Head of caudate nucleus (tissue), 42 donors: ENCODE data around the gene ADGRV1.
"Not testable (repeated sequence)": the region's sequence is repeated elsewhere in the genome, so short reads cannot be mapped to it uniquely, and the experiment has no call there.

Experiments used
- DNase-seq, 42 donors: peaks; one replicate each; pipeline versions ENCODE4 v3.0.0 to v3.0.0-alpha.2; 2020 to 2021; ENCODE audit warnings: mixed read lengths in 7 of 42
- intact Hi-C: fragments of 100-400 bp; cut with DNase I; formaldehyde crosslinking; loops from one replicate; pipeline ENCODE4 v1.15.0; 2022

Gene ADGRV1

DNA sequence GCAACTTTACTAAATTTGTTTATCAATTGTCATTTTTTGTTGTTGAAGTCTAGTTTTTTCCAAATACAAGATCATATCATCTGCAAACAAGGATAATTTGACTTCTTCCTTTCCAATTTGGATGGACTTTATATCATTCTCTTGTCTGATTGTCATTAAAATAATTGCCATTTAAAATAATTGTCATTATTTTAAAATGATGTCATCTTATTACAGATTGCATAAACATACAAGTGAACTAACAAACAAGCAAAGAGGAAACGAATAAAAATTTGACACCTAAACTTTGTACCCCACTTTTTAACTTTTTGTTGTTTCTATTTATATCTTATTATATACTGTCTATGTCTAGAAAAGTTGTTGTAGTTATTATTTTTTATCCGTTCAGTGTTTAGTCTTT lies 275.2 kb downstream of the ADGRV1 start:
- no peak for DNase-seq
- intact Hi-C loops, result no loop called here

DNA sequence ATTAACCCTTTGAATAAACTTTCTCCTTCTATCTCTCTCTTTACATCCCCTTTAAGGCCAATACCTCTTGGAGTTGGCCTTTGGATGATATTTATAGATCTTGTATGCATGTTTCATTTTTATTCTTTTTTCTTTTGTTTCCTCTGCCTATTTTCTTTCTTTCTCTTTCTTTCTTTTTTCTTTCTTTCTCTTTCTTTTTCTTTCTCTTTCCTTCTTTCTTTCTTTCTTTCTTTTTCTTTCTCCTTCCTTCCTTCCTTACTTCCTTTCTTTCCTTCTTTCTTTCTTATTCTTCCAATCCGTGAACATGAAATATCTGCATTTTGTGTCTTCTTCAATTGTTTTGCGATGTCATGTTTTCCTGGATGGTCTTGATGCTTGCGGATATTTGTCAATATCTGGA lies 276.1 kb downstream of the ADGRV1 start:
- no peak for DNase-seq
- intact Hi-C loops, result no loop called here

DNA sequence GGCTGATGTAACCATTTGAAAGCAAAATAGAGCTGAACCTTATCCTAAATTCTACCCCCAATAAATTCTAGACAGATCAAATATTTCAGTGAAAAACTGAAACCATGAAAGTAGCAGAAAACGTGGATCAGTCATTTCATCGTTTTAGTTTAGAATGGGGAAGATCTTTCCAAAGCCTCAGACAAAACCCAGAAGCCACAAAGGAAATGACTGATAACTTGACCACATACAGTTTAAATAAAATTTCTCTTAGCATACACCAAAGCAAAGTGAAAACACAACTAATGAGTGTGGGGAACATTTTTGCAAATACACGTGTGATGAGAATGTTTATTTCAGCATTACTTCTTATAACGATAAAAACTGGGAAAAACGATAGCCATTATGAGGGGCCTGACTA lies 284.8 kb downstream of the ADGRV1 start:
- intact Hi-C loops, result no loop called here
- DNase-seq, result no peak

DNA sequence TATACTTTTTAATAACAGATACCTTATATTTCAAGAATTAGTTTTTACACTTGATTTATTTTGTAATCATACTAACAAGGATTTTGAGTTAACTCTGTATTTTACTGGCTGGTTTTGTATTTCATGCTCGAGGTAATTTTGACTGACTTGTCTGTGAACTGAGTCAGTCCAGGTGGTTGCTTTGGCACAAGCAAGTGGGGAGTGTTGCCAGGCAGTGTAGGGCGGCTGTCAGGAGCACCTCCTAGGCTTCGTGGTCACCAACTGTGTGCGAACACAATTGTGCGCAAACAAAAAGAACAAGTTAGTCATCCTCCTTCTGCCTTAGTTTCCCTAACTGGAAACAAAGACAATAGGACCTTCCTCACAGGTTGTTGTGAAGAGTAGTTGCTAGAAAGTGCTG lies 286.3 kb downstream of the ADGRV1 start:
- intact Hi-C loops, result no loop called here
- no peak for DNase-seq

DNA sequence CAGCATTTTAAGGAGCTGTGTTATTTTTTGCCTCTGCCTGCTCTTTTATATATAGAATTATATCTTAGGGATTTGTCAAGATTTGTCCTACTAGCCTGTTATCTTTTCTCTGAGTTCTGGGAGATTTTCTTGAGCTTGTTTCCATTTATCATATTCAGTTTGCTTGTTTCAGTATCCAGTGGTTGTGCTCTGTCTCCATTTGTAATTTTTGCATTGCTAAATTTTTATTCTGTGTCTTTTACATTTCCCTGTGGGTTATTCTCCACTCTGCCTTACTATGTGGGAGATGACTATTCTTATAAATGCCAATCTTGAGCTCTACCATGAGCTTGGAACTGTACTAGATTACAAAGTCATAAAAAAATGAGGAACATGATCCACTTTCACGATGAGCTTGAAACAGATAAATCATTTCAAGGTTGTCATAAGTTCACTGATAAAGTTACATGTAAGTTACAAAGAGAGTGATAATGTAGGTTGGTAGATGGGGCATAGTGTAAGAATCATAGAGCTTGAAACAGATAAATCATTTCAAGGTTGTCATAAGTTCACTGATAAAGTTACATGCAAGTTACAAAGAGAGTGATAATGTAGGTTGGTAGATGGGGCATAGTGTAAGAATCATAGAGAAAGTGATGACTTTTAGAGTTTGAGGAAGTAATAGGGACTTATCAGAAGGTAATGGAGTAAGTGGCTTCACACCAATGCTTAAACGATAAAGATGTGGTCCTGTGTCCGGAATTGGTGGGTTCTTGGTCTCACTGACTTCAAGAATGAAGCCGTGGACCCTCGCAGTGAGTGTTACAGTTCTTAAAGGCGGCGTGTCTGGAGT lies 287.3 kb downstream of the ADGRV1 start:
- intact Hi-C loops, result no loop called here
- DNase-seq, result no peak

DNA sequence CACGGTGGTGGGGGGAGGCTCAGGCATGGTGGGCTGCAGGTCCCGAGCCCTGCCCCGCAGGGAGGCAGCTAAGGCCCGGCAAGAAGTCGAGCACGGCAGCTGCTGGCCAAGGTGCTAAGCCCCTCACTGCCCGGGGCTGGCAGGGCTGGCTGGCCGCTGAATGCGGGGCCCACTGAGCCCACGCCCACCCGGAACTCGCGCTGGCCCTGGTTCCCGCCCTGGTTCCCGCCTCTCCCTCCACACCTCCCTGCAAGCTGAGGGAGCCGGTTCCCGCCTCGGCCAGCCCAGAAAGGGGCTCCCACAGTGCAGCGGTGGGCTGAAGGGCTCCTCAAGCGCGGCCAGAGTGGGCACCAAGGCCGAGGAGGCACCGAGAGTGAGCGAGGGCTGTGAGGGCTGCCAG lies 289.0 kb downstream of the ADGRV1 start:
- DNase-seq, result peak in 1 of 42 donors; percentile 2
- intact Hi-C loops, result not testable (repeated sequence)

DNA sequence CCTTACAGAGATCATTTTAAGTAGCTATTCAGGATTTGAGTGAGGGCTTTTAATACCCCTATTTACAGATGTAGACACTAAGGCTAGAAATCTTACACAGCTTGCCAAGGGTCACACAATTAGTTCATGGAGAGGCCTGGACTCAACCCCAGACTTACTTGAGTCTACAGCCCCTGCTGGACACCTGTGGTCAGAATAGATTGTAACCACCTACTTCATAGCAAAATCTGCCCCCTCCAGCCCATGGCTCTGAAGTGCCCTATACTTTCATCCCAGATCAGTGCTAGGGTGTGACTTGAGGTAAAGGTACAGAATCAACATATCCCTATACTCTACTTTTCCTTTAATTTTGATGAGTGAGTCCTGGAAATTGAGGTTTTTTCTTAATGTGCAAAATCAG lies 291.3 kb downstream of the ADGRV1 start:
- intact Hi-C loops, result no loop called here

DNA sequence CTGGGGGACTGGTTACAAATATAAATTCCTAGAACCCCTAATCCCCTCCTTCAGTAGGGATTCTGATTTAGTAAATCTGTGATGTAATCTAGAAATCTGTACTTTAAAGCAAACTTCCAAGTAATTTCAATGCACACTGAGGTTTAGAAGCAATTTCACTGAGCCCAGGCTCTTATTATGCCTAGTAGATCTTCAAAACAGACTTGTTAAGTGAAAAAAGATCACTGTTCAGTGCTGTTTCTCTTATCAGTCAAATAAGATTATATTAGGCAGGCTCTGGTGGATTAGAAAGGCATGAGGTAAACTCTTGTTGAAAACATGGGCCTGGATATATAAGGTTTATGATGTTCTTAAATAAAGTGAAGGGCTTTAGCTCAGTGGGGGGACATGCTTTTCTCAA lies 293.9 kb downstream of the ADGRV1 start:
- intact Hi-C loops, result no loop called here
- no peak for DNase-seq

More for the DNA sequence above, 291.3 kb downstream of the ADGRV1 start:
- no peak for DNase-seq

DNA sequence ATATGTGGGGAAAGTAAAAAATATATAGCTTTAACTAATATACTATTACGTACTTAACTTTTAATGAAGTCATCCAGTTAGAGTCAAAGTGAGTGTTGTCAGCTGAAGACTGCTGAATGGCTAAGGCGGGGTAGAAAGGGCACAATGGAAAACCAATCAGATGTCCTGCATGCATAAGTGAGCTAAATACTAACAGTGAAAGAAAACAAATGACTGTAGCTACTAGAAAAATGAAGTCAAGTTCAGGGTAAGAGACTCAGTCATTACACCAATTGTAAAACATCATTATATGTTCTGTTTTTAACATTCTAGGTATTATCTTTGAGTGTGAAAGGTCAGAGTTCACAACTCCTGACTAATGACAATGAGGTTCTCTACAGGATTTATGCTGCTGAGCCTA lies 295.2 kb downstream of the ADGRV1 start:
- DNase-seq, result no peak
- intact Hi-C loops, result no loop called here

DNA sequence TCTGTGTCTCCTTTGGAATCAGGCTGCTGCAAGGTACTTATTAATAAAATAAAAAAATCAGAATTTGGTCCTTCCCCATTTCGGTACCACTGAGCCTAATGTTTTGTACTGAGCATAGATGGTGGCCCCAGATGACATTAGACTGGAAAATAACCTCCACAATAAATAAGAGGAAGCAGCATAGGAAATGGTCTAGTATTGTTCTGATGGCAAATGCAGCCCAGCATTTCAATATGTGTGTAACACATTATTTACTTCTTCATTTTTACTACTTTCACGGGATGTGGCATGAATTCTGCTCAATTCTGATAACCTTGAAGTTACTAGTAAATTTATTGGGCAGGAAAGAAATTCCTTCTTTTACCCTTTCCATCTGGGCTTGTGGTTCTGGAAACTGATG lies 295.6 kb downstream of the ADGRV1 start:
- DNase-seq, result no peak
- intact Hi-C loops, result no loop called here

DNA sequence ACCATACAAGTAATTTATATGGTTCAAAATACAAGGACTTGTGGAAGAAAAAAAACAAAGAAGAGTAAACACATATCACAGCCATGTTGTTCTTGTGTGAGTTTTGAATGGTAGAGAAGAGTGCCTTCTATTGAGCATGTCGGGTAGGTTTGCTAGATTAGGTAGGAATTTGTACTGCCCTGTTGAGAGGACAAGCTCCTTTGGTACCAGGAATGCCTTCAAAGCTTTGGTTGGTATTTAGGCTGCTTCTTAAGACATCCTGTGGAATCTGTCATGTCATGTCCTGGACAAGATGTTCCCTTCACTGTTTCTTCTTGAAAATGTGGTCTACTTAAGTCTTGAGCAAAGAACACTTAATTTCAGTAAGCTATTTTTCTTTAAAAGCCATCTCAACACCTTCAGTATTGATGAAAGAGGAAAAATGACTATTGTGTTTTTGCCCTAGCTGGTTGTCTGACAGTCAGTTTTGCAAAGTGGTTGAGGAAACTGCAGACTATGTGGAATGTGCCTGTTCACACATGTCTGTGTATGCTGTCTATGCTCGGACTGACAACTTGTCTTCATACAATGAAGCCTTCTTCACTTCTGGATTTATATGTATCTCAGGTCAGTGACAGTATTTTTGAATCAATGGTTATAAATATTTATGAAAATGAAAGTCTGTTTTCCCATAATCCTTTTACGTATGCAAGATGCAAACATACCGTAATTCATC lies 296.9 kb downstream of the ADGRV1 start:
- intact Hi-C loops, result no loop called here
- no peak for DNase-seq

DNA sequence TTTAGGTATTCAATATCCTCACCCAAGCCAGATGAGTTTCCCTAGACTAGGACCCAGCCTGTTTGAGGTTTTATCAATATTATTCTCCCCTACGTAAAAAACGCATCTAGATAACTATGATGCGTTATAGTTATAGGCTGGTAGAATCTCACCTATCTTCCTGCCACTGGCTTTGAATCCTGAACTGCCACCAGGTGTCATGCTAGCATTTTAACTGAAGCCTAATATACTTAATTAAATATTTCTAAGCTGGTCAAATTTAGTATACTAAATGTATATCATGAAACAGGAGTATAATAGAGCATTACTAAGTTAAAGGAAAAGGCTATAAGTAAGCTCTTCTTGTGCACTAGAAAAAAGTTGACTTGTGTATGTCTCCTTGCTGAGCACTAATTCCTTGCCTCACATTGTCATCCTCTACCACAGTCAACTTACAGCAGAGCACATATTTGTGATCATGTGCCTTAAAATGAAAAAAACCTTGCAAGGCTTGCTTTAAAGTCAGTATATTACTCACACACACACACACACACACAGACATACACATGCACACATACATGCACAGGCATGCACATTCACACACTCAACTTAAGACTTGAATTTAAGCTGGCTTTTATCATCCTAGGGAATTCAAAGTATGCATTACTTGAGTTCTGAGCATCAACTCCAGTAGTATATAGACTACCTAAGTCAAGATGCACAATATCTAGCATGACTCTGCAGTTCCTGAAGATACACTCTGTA lies 303.4 kb downstream of the ADGRV1 start:
- intact Hi-C loops, result no loop called here
- DNase-seq, result no peak

DNA sequence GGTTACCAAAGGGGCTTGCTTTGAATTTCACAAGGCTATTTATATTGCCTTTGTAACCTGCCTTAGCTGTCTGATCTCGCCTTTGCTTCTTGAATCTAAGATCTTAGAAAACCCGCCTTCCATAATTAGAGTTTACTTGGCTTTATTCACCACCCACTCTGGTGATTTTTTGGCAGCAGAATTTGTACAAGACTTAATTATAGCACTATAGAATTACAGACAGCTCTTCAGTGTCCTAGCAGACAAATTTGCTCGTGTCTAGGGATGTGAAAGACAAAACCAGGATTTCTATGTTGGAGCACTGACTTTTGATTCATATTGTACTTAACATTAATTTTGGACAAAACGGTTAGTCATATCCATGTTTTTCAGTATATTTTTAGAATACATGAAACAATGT lies 306.6 kb downstream of the ADGRV1 start:
- no peak for DNase-seq
- intact Hi-C loops, result loop anchor here (5.0 kb wide), 1 partner anchor 552 kb away; no protein-coding TSS in a partner anchor

DNA sequence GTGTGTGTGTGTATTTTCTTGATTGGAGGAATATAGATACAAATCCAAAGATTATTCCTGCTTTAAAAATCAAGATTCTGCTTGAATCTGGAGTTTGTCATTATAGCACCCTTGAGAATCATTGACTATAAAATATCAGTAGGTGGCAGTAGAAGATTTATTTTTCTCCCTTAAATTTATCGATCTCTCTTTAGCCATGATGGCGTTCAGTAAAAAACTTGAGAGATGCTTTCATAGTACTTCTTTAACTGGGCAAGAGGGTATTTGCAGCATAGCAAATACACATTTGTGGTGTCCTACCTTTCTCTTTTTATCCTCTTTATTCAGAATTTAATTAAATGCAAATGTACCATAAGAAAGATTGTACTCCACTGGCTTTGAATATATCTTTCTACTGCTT lies 307.7 kb downstream of the ADGRV1 start:
- DNase-seq, result no peak
- intact Hi-C loops, result loop anchor here (5.0 kb wide), 1 partner anchor 551 kb away; no protein-coding TSS in a partner anchor

DNA sequence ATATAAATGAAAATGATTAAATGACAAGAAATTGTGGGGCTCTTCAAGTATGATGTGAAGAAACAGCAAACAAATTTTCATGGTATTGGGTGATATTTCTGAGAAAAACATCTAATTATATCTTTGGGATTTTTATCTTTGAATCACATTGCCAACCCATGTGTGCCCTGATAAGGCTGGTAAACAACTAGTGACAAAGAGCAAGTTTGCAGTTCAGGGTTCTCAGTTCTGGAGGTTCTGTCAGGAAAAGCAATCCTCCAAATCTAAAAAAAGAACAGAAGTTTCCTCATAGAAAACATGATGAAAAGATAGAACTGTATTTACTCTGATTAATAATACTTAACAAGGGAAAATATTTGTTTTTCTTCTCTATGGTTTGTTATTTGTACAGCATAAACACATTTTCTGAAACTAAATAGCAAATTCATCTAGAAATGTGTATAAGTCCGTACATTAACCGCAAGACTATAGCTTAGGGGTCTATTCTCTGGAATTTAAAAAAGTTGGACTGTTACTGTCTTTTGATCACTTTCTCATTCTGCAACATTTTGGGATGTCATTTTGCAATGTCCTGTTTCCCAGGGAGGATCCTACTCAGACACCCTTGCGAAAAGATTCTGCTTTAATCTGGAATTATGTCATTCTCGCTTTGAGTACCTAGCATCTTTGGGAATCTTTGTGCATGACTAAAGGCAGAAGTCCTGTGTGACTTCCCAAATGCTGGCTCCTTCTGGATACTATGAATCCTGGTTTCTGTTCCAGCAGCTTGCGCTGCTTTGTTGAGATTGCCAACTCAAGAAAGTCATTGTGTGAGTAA lies 308.5 kb downstream of the ADGRV1 start:
- intact Hi-C loops, result loop anchor here (5.0 kb wide), 1 partner anchor 550 kb away; no protein-coding TSS in a partner anchor
- DNase-seq, result no peak

DNA sequence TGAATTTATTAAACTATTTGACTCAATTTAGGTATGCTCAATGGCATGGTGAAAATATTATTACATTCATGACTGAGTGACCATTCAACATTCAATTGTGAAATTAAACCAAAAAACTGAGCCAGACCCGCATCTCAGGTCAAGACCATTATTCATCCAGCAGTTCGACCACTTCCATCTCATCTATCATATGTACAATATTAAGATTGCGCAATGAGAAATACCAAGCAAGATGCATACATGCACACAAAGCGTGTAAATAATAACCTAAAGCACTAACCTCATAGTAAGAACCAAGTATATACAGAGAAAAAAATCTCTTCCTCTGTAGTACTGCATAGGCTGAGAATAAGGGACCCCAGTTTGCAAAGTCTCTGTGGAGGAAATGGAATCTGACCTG lies 310.2 kb downstream of the ADGRV1 start:
- no peak for DNase-seq
- intact Hi-C loops, result loop anchor here (5.0 kb wide), 1 partner anchor 549 kb away; no protein-coding TSS in a partner anchor

DNA sequence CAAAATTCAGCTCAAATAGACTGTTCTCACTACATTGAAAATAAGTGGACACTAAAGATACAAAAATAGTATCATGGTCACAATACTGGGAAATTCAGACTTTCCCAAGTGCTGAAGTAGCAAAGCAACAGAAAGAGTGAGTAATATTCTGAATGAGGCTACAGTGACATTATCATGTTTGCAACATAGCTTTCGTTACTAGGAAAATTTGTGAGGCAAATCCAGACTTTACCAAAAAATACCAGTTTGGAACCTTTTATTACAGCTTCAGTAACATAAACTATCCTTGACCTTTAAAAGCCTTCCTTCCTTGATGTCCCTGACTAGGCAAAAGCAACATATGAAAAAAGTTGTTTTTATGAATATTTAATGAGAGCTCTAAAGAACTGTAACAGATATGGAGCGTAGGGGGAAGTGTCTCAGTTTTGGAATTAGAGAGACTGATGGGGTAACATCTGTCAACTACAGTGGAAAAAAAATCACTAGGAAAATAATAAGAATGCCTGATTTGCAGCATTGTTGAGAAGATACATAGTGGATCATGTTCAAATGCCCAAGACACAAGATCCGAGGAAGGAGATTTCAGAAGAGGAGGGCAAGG lies 312.9 kb downstream of the ADGRV1 start:
- DNase-seq, result no peak

DNA sequence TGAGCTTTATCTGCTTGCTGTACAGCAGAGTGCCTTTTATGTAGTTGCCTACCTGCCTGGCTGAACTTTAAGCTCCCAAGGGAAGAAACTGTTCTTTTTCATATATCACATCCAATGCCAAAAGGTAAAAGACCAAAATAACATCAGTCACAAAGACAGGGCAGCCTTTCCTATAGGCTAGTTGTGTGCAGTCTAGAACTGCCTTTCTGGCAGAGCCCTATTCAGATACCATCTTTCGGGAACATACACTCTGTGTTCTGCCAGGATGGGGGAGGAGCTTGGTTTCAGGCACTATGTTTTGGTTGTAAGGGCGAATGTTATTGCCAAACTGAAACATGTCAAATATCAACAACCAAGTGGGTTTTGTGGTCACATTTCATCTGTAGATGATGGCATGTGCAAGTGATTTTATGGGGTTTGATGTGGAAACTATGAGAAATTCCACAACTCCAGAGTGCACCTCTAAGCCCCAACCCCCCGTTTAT lies 314.5 kb downstream of the ADGRV1 start:
- intact Hi-C loops, result no loop called here
- DNase-seq, result no peak

More for the DNA sequence above, 312.9 kb downstream of the ADGRV1 start:
- intact Hi-C loops, result no loop called here
